ENCODE results near the gene ELAPOR2. TPM values are rescaled to one million over a fixed set of nuclear protein-coding genes. Genes with fewer than 3 reads are reported as not detected.

The ELAPOR2 gene
- total and polyA plus RNA-seq, 2 donors (not counting 1 experiment from before 2014, with no cell fraction given) = 7.0 to 8.3 TPM

DNA sequence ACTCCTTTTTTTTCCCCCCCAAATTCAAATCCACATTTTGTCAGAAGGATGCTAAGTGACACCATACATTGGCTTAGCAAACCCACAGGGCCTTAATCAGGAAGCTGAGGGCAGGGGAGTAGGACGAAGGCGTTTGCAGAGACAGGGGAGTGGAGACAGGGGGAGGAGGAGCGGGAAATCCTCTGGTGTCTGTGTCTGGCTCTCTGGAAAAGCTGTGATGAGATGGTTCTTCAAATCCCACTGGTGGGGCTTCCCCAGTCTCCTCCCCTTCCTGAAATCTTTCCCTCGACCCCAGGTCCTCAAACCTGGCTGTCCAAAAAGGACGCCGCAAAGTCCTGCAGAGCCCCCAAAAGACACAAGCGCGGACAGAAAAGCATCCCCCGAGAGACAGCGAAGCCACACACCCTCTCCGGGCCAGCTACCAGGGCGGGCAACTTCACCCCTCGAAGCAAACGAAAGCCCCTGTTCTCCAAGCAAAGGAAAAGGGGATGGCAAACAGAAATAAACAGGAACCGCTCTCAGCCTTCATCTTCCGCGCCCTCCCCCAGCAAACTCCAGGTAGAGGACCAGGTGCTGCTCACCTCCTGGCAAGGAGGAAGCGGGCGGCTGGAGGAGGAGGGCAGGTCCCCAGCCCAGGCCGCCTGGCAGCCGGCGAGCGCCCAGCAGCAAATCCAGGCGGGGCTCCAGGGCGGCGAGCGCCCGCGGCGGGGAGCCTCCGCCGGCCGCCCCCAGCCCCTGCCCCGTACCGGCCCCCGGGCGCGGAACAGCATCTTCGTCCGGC lies 520 bp downstream of the ELAPOR2 start:
- Histone ChIP-seq H3K4me1 (ENCODE audit: control insufficient read depth in 2 of 2, insufficient read depth in 2 of 2, low read length in 2 of 2) (peaks cover 12 to 14% of the 10 kb centered on the region in 2 donors), H3K9me3 (ENCODE audit: control extremely low read depth in 1 of 3, control insufficient read depth in 2 of 3, insufficient read depth in 1 of 3, low read length in 2 of 3) (no peaks in the 10 kb centered on the region), H3K36me3 (replicated peaks in 1 of 2; ENCODE audit: control extremely low read depth in 1 of 2, control insufficient read depth in 1 of 2, extremely low read depth in 1 of 2, insufficient read depth in 2 of 2, low read length in 1 of 2) (no peaks in the 10 kb centered on the region), H2AFZ (ENCODE audit: insufficient read depth, low read depth, low read length, poor library complexity, severe bottlenecking) (peak overlapping the region; percentile 92), H3K27me3 (replicated peaks in 1 of 4; ENCODE audit: control extremely low read depth in 1 of 4, control insufficient read depth in 3 of 4, insufficient read depth in 4 of 4, low read length in 3 of 4) (peaks cover 0 to 3% (median 0%) of the 10 kb centered on the region in 4 experiments), H3K4me2 (replicated peaks; ENCODE audit: low read depth, low read length, poor library complexity, severe bottlenecking) (peak overlapping the region; percentile 89), H3K79me2 (ENCODE audit: control insufficient read depth, insufficient read depth, low read length) (no peaks in the 10 kb centered on the region), H3K4me3 (ENCODE audit: control extremely low read depth in 1 of 5, extremely low read depth in 1 of 5, insufficient read depth in 1 of 5, low read depth in 2 of 5, low read length in 4 of 5) (peak overlapping the region in 4 of 5 experiments; percentile 42 to 79 (median 67)), H4K20me1 (ENCODE audit: control insufficient read depth, insufficient read depth, low read length, poor library complexity, severe bottlenecking) (no peaks in the 10 kb centered on the region), H3K27ac (ENCODE audit: low read length in 2 of 2) (peak overlapping the region in 1 of 2 donors; percentile 16), H3K9ac (ENCODE audit: low read length) (peak overlapping the region; percentile 72)
- H3K4me3 Mint-ChIP-seq = peak overlapping the region; percentile 85
- H3K9me3 Mint-ChIP-seq (ENCODE audit: insufficient read depth) = no peaks in the 10 kb centered on the region
- H3K27ac Mint-ChIP-seq = peak overlapping the region; percentile 51
- intact Hi-C loops (cut with micrococcal nuclease) = loop anchor here (1.0 to 5.0 kb wide), 5 partner anchors 94 to 286 kb away; partner anchors contain the start of genes CROT, DMTF1 and TMEM243
- peaks cover 15% of the 10 kb centered on the region for H3K4me1 Mint-ChIP-seq
- TF ChIP-seq, protein P1, sequence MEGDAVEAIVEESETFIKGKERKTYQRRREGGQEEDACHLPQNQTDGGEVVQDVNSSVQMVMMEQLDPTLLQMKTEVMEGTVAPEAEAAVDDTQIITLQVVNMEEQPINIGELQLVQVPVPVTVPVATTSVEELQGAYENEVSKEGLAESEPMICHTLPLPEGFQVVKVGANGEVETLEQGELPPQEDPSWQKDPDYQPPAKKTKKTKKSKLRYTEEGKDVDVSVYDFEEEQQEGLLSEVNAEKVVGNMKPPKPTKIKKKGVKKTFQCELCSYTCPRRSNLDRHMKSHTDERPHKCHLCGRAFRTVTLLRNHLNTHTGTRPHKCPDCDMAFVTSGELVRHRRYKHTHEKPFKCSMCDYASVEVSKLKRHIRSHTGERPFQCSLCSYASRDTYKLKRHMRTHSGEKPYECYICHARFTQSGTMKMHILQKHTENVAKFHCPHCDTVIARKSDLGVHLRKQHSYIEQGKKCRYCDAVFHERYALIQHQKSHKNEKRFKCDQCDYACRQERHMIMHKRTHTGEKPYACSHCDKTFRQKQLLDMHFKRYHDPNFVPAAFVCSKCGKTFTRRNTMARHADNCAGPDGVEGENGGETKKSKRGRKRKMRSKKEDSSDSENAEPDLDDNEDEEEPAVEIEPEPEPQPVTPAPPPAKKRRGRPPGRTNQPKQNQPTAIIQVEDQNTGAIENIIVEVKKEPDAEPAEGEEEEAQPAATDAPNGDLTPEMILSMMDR (IDR thresholded peaks at IDR 0.05) = no peak
- no peak for TF ChIP-seq EZH2 (IDR thresholded peaks at IDR 0.05; ENCODE audit: borderline replicate concordance, insufficient read depth, low read depth, low read length, poor library complexity, severe bottlenecking)
- ChIA-PET CTCF (interaction anchor here (0.9 to 1.4 kb wide), 9 partner anchors 90 to 177 kb away, joined by 3 to 13 read pairs (median 4); partner anchors contain the start of genes DMTF1 and TMEM243), POLR2A (interaction anchor here (1.0 to 2.1 kb wide), 2 partner anchors 12 to 94 kb away, joined by 3 to 12 read pairs; partner anchors contain the start of gene DMTF1)
- ATAC-seq (ENCODE audit: low read depth) (peak; percentile 31), DNase-seq (no peak)
- 2% methylated on average over 37 of the region's 40 CpGs for WGBS (ENCODE audit: insufficient coverage)
- no peaks in the 10 kb centered on the region for H3K27me3 Mint-ChIP-seq

DNA sequence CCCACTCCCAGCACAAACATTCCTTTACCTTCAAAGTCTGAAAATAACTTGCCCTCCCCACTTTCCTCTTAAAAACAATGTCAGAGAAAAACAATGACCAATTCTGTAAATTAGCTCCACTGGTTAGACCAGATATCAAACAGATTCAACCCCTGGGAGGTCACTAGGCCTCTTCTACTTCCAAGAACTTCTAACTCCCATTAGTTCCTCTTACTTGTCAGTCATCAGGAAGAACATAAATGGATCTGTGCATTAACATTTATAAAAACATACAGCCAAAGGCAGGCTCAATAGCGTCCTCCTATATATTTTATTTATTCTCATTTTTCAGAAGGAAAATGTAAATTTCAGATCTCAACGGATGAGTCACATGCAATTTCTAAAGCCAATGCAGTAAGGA lies 2.2 kb downstream of the ELAPOR2 start:
- Histone ChIP-seq H3K27me3 (replicated peaks in 1 of 4; ENCODE audit: control extremely low read depth in 1 of 4, control insufficient read depth in 3 of 4, insufficient read depth in 4 of 4, low read length in 3 of 4) (peaks cover 0 to 3% (median 0%) of the 10 kb centered on the region in 4 experiments), H3K9me3 (ENCODE audit: control extremely low read depth in 1 of 3, control insufficient read depth in 2 of 3, insufficient read depth in 1 of 3, low read length in 2 of 3) (no peaks in the 10 kb centered on the region), H3K4me1 (ENCODE audit: control insufficient read depth in 2 of 2, insufficient read depth in 2 of 2, low read length in 2 of 2) (peaks cover 12 to 14% of the 10 kb centered on the region in 2 donors), H3K9ac (ENCODE audit: low read length) (no peak overlapping the region), H3K4me2 (replicated peaks; ENCODE audit: low read depth, low read length, poor library complexity, severe bottlenecking) (no peak overlapping the region), H3K4me3 (ENCODE audit: control extremely low read depth in 1 of 5, extremely low read depth in 1 of 5, insufficient read depth in 1 of 5, low read depth in 2 of 5, low read length in 4 of 5) (no peak overlapping the region), H3K79me2 (ENCODE audit: control insufficient read depth, insufficient read depth, low read length) (no peaks in the 10 kb centered on the region), H3K36me3 (replicated peaks in 1 of 2; ENCODE audit: control extremely low read depth in 1 of 2, control insufficient read depth in 1 of 2, extremely low read depth in 1 of 2, insufficient read depth in 2 of 2, low read length in 1 of 2) (no peaks in the 10 kb centered on the region), H3K27ac (ENCODE audit: low read length in 2 of 2) (no peak overlapping the region), H2AFZ (ENCODE audit: insufficient read depth, low read depth, low read length, poor library complexity, severe bottlenecking) (no peak overlapping the region), H4K20me1 (ENCODE audit: control insufficient read depth, insufficient read depth, low read length, poor library complexity, severe bottlenecking) (no peaks in the 10 kb centered on the region)
- no peak overlapping the region for H3K4me3 Mint-ChIP-seq
- H3K27me3 Mint-ChIP-seq = no peaks in the 10 kb centered on the region
- ChIA-PET CTCF (no interaction called here), POLR2A (no interaction called here)
- H3K4me1 Mint-ChIP-seq = peaks cover 15% of the 10 kb centered on the region
- TF ChIP-seq EZH2 (IDR thresholded peaks at IDR 0.05; ENCODE audit: borderline replicate concordance, insufficient read depth, low read depth, low read length, poor library complexity, severe bottlenecking) = no peak
- TF ChIP-seq, protein P1 (IDR thresholded peaks at IDR 0.05) = no peak
- no peak for DNase-seq
- WGBS (ENCODE audit: insufficient coverage) = 90% methylated on average over 2 of the region's 2 CpGs
- intact Hi-C loops (cut with micrococcal nuclease) = loop anchor here (5.0 kb wide), 1 partner anchor 115 kb away; no protein-coding TSS in a partner anchor
- no peaks in the 10 kb centered on the region for H3K9me3 Mint-ChIP-seq (ENCODE audit: insufficient read depth)
- no peak for ATAC-seq (ENCODE audit: low read depth)
- H3K27ac Mint-ChIP-seq = no peak overlapping the region
